NCI-H345 treated with DMSO at 0.1 percent for 48 hours (cell line): Measurements from ENCODE around the gene DMAC1.

Source experiments
- DNase-seq: peaks from one replicate; lab custom pipeline; 2025; ENCODE audit not compliant: unreplicated experiment; lab: John Stamatoyannopoulos, UW

Gene DMAC1

GRCh38 chr9:7783635-7784063 is 15.9 kb downstream of the DMAC1 start:
- DNase-seq: no peak

- no peak for DNase-seq
These were observed 17.0 kb downstream of the DMAC1 start for GRCh38 chr9:7782400-7783120.

GRCh38 chr9:7780261-7780988 is 19.2 kb downstream of the DMAC1 start:
- no peak for DNase-seq

GRCh38 chr9:7778851-7779600 is 20.6 kb downstream of the DMAC1 start:
- no peak for DNase-seq

- DNase-seq: peak; percentile 96
These were observed 21.8 kb downstream of the DMAC1 start for GRCh38 chr9:7777771-7778170.

- no peak for DNase-seq
These were observed 29.5 kb downstream of the DMAC1 start for GRCh38 chr9:7770111-7770510.

GRCh38 chr9:7762600-7762999 is 37.0 kb downstream of the DMAC1 start:
- no peak for DNase-seq

- DNase-seq: no peak
These were observed 39.6 kb downstream of the DMAC1 start for GRCh38 chr9:7760014-7760415.

GRCh38 chr9:7756088-7756487 is 43.5 kb downstream of the DMAC1 start:
- no peak for DNase-seq

GRCh38 chr9:7752481-7752880 is 47.1 kb downstream of the DMAC1 start:
- no peak for DNase-seq
